IMR-90 (cell line): ENCODE measurements around the gene CHRM4. TPM values are rescaled to one million over a fixed set of nuclear protein-coding genes. Genes with fewer than 3 reads are reported as not detected.

Experiments
- ATAC-seq: fragments of 200-7000 bp; cut with Tn5 transposase; 2 replicates; pipeline ENCODE4 v1.9.1; 2020; ENCODE audit warnings: low read depth, mild to moderate bottlenecking, moderate library complexity
- BruUV-seq: library from RNA; stranded (reverse); fragments of 400-500 nt; replicated peaks from 2 replicates; lab custom pipeline; 2021; lab: Mats Ljungman, UMichigan
- CTCF ChIA-PET: fragments of 300-600 bp; formaldehyde crosslinking; extraction: SDS; loops from one replicate; lab custom pipeline; 2021; ENCODE audit warnings: antibody characterized with exemption; lab: Yijun Ruan, JAX
- POLR2A ChIA-PET: fragments of 300-600 bp; sonication (Branson Sonifier 250); formaldehyde crosslinking; loops from one replicate; lab custom pipeline; 2022; ENCODE audit warnings: antibody characterized with exemption; ENCODE audit not compliant: unreplicated experiment; lab: Charles Lee
- DNase-seq: peaks from one replicate; pipeline ENCODE4 v3.0.0; 2013
- H2AFZ ChIP-seq: replicated peaks from 2 replicates; pipeline ENCODE3; 2013; ENCODE audit warnings: low read length, mild to moderate bottlenecking; ENCODE audit not compliant: poor library complexity
- H2AK5ac ChIP-seq: 2 replicates; pipeline ENCODE4 v1.6.1; 2013; ENCODE audit warnings: low read depth, low read length, inconsistent platforms
- H2AK9ac ChIP-seq: replicated peaks from 2 replicates; pipeline ENCODE3; 2013; ENCODE audit warnings: mild to moderate bottlenecking, low read depth, low read length, moderate library complexity; ENCODE audit not compliant: poor library complexity
- H2BK120ac ChIP-seq: 2 replicates; pipeline ENCODE4 v1.6.1; 2013; ENCODE audit warnings: low read depth, low read length, inconsistent platforms
- H2BK15ac ChIP-seq: 3 replicates; pipeline ENCODE4 v1.6.1; 2013; ENCODE audit warnings: low read depth, low read length, inconsistent platforms
- H2BK20ac ChIP-seq: 2 replicates; pipeline ENCODE4 v1.6.1; 2013; ENCODE audit warnings: low read depth, mild to moderate bottlenecking, inconsistent platforms, low read length, moderate library complexity
- H2BK5ac ChIP-seq: 2 replicates; pipeline ENCODE4 v1.6.1; 2013; ENCODE audit warnings: mild to moderate bottlenecking, low read depth, low read length, inconsistent platforms; ENCODE audit not compliant: poor library complexity, severe bottlenecking
- H3K14ac ChIP-seq: replicated peaks from 2 replicates; pipeline ENCODE4 v1.6.1; 2013; ENCODE audit warnings: low read depth, low read length, inconsistent platforms
- H3K18ac ChIP-seq: 2 replicates; pipeline ENCODE4 v1.6.1; 2013; ENCODE audit warnings: low read depth, low read length, control low read depth
- H3K23ac ChIP-seq: 2 replicates; pipeline ENCODE4 v1.6.1; 2013; ENCODE audit warnings: low read depth, low read length, inconsistent platforms
- H3K27ac ChIP-seq: 2 replicates; pipeline ENCODE4 v1.5.1; 2013; ENCODE audit warnings: mild to moderate bottlenecking, control low read depth, low read length; ENCODE audit not compliant: insufficient read depth
- H3K27me3 ChIP-seq: 2 replicates; pipeline ENCODE4 v1.6.1; 2013; ENCODE audit warnings: low read length; ENCODE audit not compliant: control insufficient read depth, insufficient read depth
- H3K36me3 ChIP-seq: 2 replicates; pipeline ENCODE4 v1.6.1; 2013; ENCODE audit warnings: low read length, mixed read lengths; ENCODE audit not compliant: control insufficient read depth, insufficient read depth
- H3K4ac ChIP-seq: 2 replicates; pipeline ENCODE4 v1.6.1; 2013; ENCODE audit warnings: low read depth, low read length, inconsistent platforms
- H3K4me1 ChIP-seq: 2 replicates; pipeline ENCODE4 v1.6.1; 2013; ENCODE audit warnings: low read length, mixed read lengths; ENCODE audit not compliant: control insufficient read depth, insufficient read depth
- H3K4me2 ChIP-seq: 2 replicates; pipeline ENCODE4 v1.6.1; 2013; ENCODE audit warnings: low read depth, mild to moderate bottlenecking, control low read depth, low read length, moderate library complexity
- H3K4me3 ChIP-seq: 2 replicates; pipeline ENCODE4 v1.5.1; 2013; ENCODE audit warnings: low read depth, mild to moderate bottlenecking, control low read depth, low read length, moderate library complexity; ENCODE audit not compliant: insufficient read depth
- H3K56ac ChIP-seq: 2 replicates; pipeline ENCODE4 v1.6.1; 2013; ENCODE audit warnings: low read length, inconsistent platforms; ENCODE audit not compliant: insufficient read depth; ENCODE audit errors: extremely low read depth
- H3K79me1 ChIP-seq, 2 experiments: 2 replicates each; pipeline ENCODE4 v1.6.1; 2013; ENCODE audit warnings: low read length in 2 of 2, inconsistent platforms in 1 of 2, low read depth in 1 of 2
- H3K9ac ChIP-seq: 2 replicates; pipeline ENCODE4 v1.6.1; 2013; ENCODE audit warnings: low read depth, low read length, control low read depth
- H3K9me1 ChIP-seq: 2 replicates; pipeline ENCODE4 v1.6.1; 2013; ENCODE audit warnings: low read length, inconsistent platforms; ENCODE audit not compliant: insufficient read depth
- H3K9me3 ChIP-seq: 2 replicates; pipeline ENCODE4 v1.6.1; 2013; ENCODE audit warnings: low read length; ENCODE audit not compliant: control insufficient read depth, insufficient read depth
- H4K20me1 ChIP-seq: 2 replicates; pipeline ENCODE4 v1.6.1; 2013; ENCODE audit warnings: low read length, inconsistent platforms; ENCODE audit not compliant: insufficient read depth
- H4K5ac ChIP-seq: 2 replicates; pipeline ENCODE4 v1.6.1; 2013; ENCODE audit warnings: mild to moderate bottlenecking, low read depth, low read length, control low read depth
- H4K8ac ChIP-seq, 2 experiments: 2 replicates each; pipeline ENCODE4 v1.6.1; 2013; ENCODE audit warnings: low read depth in 2 of 2, low read length in 2 of 2, control low read depth in 1 of 2, inconsistent platforms in 1 of 2
- H4K91ac ChIP-seq: 2 replicates; pipeline ENCODE4 v1.6.1; 2013; ENCODE audit warnings: low read depth, low read length, inconsistent platforms; ENCODE audit not compliant: insufficient read depth
- BHLHE40 ChIP-seq: fragments of 150-350 bp; IDR thresholded peaks from 2 replicates; pipeline ENCODE4 v1.6.1; 2016; ENCODE audit warnings: mild to moderate bottlenecking, low read depth, low read length
- CHD1 ChIP-seq: IDR thresholded peaks from 2 replicates; pipeline ENCODE4 v1.6.1; 2012; ENCODE audit warnings: low read depth, low read length, improper control_type of control experiment
- FOS ChIP-seq: fragments of 150-350 bp; IDR thresholded peaks from 2 replicates; pipeline ENCODE4 v1.6.1; 2016; ENCODE audit warnings: low read depth, low read length
- MAZ ChIP-seq: IDR thresholded peaks from 2 replicates; pipeline ENCODE4 v1.6.1; 2012; ENCODE audit warnings: low read depth, mild to moderate bottlenecking, low read length, improper control_type of control experiment, moderate library complexity, borderline replicate concordance
- MXI1 ChIP-seq: IDR thresholded peaks from 2 replicates; pipeline ENCODE4 v1.6.1; 2012; ENCODE audit warnings: low read depth, mild to moderate bottlenecking, low read length, moderate library complexity, borderline replicate concordance
- POLR2A ChIP-seq: IDR thresholded peaks from 2 replicates; pipeline ENCODE4 v1.6.1; 2012; ENCODE audit warnings: mild to moderate bottlenecking, low read depth, low read length
- RAD21 ChIP-seq: IDR thresholded peaks from 2 replicates; pipeline ENCODE4 v1.6.1; 2012; ENCODE audit warnings: low read length, improper control_type of control experiment
- RCOR1 ChIP-seq: IDR thresholded peaks from 2 replicates; pipeline ENCODE4 v1.6.1; 2012; ENCODE audit warnings: mild to moderate bottlenecking, low read length, improper control_type of control experiment; ENCODE audit not compliant: insufficient replicate concordance
- RFX5 ChIP-seq: IDR thresholded peaks from 2 replicates; pipeline ENCODE4 v1.8.0; 2012; ENCODE audit warnings: low read depth, mild to moderate bottlenecking, low read length, moderate library complexity
- USF2 ChIP-seq: fragments of 150-350 bp; IDR thresholded peaks from 2 replicates; pipeline ENCODE4 v1.6.1; 2017; ENCODE audit warnings: mild to moderate bottlenecking, antibody characterized with exemption, low read length, low read depth
- WGBS, 2 experiments: methylation state at CpG; one replicate each; pipeline versions ENCODE4 v1.1.5 to v1.1.7; 2013; ENCODE audit warnings: missing lambda C conversion rate in 2 of 2; ENCODE audit not compliant: insufficient read length in 1 of 2; ENCODE audit errors: extremely low coverage in 2 of 2; 5-methylcytosine and 5-hydroxymethylcytosine counted together
- dilution Hi-C: fragments of 300-500 bp; cut with HindIII; formaldehyde crosslinking; loops from one replicate; pipeline ENCODE4 v1.14.3; 2018; ENCODE audit warnings: low sequenced_read_pairs; ENCODE audit not compliant: unreplicated experiment
- in situ Hi-C: fragments of 300-500 bp; cut with MboI; formaldehyde crosslinking; loops from 3 replicates; pipeline ENCODE4 v1.14.3; 2019; ENCODE audit warnings: low sequenced_read_pairs, inconsistent platforms, mixed read lengths
- intact Hi-C: fragments of 100-400 bp; cut with micrococcal nuclease; formaldehyde crosslinking; loops from 2 replicates; pipeline ENCODE4 v1.10.0; 2022
- polyA plus RNA-seq, 3 experiments: library from polyadenylated mRNA; depleted of rRNA; stranded (reverse); fragments of >200 nt; gene quantifications; 2 replicates each; pipeline ENCODE4 v1.2.3, GENCODE V29; 2012; ENCODE audit warnings: low replicate concordance in 1 of 3
- total RNA-seq: library from RNA; depleted of rRNA; stranded (reverse); fragments of >200 nt; gene quantifications from 2 replicates; pipeline ENCODE4 v1.2.3, GENCODE V29; 2012
- TF ChIP-seq, protein P1 (sequence below): conservative IDR thresholded peaks from 2 replicates; pipeline ENCODE4 v1.5.1; 2012; ENCODE audit warnings: mild to moderate bottlenecking, low read depth, low read length, improper control_type of control experiment

The CHRM4 gene
- total and polyA plus RNA-seq, 2 of the 4 experiments (the other 2 are of a cell fraction): 0.09 to 0.18 TPM

- peak overlapping the region; percentile 28; the same call in 1 of the 2 replicates for H4K5ac ChIP-seq
- H3K36me3 ChIP-seq: peaks cover 11% of the 10 kb centered on the region
- peak overlapping the region; percentile 56; the same call in 1 of the 2 replicates for H2BK120ac ChIP-seq
- no peaks in the 10 kb centered on the region for H4K20me1 ChIP-seq
- H3K27ac ChIP-seq: peak overlapping the region; percentile 0; the same call in 1 of the 2 replicates
- in situ Hi-C loops (no loop called here), intact Hi-C loops (loop anchor here (1.0 to 10.0 kb wide), 2 partner anchors 32 to 304 kb away; no protein-coding TSS in a partner anchor), dilution Hi-C loops (no loop called here)
- 11% methylated on average over 3 of the region's 45 CpGs; no CpG with 5 or more reads in 1 of the 2 experiments for WGBS, 2 experiments
- H2AK9ac ChIP-seq: peak overlapping the region; percentile 80
- 0 out of 2 replicates have a peak, but pooled peaks cover 5% of the 10 kb centered on the region for H3K9me1 ChIP-seq
- TF ChIP-seq MAZ (no peak; the same call in 1 of the 2 replicates), RAD21 (no peak), CHD1 (no peak), POLR2A (no peak), FOS (no peak), MXI1 (no peak), RCOR1 (no peak), BHLHE40 (no peak), RFX5 (no peak), USF2 (no peak)
- TF ChIP-seq, protein P1, sequence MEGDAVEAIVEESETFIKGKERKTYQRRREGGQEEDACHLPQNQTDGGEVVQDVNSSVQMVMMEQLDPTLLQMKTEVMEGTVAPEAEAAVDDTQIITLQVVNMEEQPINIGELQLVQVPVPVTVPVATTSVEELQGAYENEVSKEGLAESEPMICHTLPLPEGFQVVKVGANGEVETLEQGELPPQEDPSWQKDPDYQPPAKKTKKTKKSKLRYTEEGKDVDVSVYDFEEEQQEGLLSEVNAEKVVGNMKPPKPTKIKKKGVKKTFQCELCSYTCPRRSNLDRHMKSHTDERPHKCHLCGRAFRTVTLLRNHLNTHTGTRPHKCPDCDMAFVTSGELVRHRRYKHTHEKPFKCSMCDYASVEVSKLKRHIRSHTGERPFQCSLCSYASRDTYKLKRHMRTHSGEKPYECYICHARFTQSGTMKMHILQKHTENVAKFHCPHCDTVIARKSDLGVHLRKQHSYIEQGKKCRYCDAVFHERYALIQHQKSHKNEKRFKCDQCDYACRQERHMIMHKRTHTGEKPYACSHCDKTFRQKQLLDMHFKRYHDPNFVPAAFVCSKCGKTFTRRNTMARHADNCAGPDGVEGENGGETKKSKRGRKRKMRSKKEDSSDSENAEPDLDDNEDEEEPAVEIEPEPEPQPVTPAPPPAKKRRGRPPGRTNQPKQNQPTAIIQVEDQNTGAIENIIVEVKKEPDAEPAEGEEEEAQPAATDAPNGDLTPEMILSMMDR: no peak
- H2BK5ac ChIP-seq: no peak overlapping the region
- no peaks in the 10 kb centered on the region for H3K27me3 ChIP-seq
- peaks cover 0 to 11% of the 10 kb centered on the region in 2 experiments; a peak in 2 of 4 replicates for H3K79me1 ChIP-seq
- ChIA-PET CTCF (no interaction called here), POLR2A (no interaction called here)
- H2AFZ ChIP-seq: peak overlapping the region; percentile 91
- DNase-seq (no peak), ATAC-seq (peak; percentile 49)
- no peak overlapping the region; the same call in 1 of the 2 replicates for H2AK5ac ChIP-seq
- no peak overlapping the region for H3K56ac ChIP-seq
- H3K4me1 ChIP-seq: peaks cover 8% of the 10 kb centered on the region
- peak overlapping the region; percentile 61; the same call in 1 of the 2 replicates for H3K23ac ChIP-seq
- H3K4ac ChIP-seq: peak overlapping the region; percentile 75
- H2BK15ac ChIP-seq: no peak overlapping the region; the same call in 2 of the 3 replicates
- peak overlapping the region; percentile 71 for H3K14ac ChIP-seq
- peak overlapping the region in 1 of 2 experiments; percentile 75; a peak in 1 of 4 replicates for H4K8ac ChIP-seq
- H3K4me3 ChIP-seq: peak overlapping the region; percentile 33
- no TSS peak for BruUV-seq
- H4K91ac ChIP-seq: peak overlapping the region; percentile 55
- H3K9me3 ChIP-seq: no peaks in the 10 kb centered on the region
- peak overlapping the region; percentile 45 for H3K4me2 ChIP-seq
- H3K9ac ChIP-seq: peak overlapping the region; percentile 1; the same call in 1 of the 2 replicates
- peak overlapping the region; percentile 22; the same call in 1 of the 2 replicates for H3K18ac ChIP-seq
- no peak overlapping the region for H2BK20ac ChIP-seq
These were observed 11.1 kb downstream of the CHRM4 start for GRCh38 chr11:46380340-46381047.
